ENCODE data around the gene TMEM191C.
"Not testable (repeated sequence)": the region's sequence is repeated elsewhere in the genome, so short reads cannot be mapped to it uniquely, and the experiment has no call there.

Gene TMEM191C

DNA sequence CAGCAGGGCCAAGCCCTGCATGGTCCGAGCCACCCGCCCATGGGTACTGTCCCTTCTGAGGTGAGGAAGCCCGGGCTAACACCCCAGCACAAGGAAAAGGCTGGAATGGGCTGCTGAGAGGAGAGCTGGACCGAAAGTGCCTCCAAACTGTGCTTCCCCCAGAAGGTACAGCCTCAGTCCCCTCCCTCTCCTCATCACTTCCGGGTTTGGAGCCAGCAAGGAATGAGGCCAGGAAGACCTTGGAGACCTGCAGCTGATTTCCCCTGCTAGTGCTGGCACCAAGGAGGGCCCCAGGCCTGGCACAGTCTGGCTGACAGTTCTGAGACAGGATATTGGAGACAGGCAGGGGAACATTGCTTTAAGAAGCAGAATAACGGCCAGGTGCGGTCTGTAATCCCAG is 31.3 kb downstream of the TMEM191C start:
- H3K4me3 ChIP-seq; H3K27ac ChIP-seq; DNase-seq (ENCODE audit: low spot score): not testable (repeated sequence)

DNA sequence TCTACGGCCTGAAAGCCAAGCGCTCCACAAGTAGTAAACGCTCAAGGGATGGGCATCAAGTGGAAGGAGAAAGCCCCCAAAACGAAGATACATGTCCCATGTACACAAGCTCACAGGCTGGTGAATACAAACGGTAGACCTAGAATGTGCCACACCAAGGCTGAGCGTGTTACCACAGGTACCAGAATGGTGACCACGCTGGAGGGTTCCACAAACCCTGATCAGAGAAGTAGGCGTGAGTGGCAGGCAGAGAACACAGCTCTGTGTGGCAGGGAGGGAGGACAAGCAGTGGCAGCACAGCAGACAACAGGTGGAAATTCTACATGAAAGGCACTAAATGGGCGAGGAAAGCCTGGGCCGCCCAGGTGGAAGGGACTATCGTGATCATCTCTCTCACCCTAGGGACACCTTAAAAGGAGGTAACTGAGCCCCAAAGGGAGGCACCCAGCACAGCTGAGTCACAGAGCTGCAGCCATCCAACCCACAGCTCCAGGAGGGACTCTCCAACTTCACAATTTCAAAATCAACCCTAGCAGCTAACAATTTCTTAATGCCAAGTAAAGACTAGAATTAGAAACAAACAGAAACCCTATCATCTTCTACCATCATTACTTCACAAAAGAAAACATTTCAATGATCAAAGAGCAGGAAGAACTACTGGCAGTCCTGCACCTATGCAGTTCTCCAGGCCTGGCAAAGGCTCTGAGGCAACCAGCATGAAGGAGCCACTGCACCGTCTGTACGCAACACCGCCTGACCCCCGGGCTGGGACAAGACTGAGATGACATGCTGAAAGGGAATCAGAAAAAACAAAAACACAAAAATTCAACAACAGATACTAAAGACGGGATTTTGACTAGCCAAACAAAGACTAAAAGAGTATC is 32.7 kb downstream of the TMEM191C start:
- DNase-seq (ENCODE audit: low spot score); H3K27ac ChIP-seq; H3K4me3 ChIP-seq: not testable (repeated sequence)

DNA sequence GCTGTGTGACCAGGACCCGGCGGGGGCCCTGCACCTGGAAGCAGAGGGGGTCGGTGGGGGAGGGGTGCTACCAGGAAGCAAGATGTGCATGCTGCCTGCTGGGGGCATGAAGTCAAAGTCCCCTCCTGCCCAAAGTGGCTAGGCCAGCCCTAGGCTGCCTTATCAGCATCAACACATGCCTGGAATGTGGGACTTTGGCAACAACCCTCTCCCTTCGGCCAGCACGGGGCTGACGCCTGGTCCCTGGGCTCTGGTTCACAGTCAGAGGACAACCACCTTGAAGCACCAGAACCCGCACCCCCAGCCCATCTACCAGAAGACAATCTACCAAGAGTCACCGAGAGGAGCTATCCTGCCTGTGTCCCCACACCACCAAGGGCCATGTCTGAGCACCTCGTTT is 43.2 kb downstream of the TMEM191C start:
- DNase-seq (ENCODE audit: low spot score); H3K27ac ChIP-seq; H3K4me3 ChIP-seq: not testable (repeated sequence)

DNA sequence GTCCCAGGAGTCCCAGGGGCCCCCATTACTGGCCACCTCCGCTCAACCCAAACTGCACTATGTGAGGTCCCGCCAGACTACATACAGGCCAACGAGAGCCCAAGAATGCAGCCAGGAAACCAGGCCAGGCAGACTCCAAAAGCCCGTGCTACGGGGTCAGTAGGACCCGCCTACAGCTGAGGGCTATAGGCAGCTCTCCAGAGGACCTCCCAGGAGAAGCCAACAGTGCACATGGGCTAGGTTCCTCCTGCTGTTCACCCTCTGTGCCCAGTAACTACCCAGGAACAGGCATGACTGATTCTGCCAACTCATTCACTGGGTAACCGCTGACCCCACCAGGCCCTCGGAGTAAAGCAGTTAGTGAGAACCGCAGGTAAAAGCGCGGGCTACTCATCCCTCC is 44.8 kb downstream of the TMEM191C start:
- not testable (repeated sequence) for DNase-seq (ENCODE audit: low spot score); H3K4me3 ChIP-seq; H3K27ac ChIP-seq

DNA sequence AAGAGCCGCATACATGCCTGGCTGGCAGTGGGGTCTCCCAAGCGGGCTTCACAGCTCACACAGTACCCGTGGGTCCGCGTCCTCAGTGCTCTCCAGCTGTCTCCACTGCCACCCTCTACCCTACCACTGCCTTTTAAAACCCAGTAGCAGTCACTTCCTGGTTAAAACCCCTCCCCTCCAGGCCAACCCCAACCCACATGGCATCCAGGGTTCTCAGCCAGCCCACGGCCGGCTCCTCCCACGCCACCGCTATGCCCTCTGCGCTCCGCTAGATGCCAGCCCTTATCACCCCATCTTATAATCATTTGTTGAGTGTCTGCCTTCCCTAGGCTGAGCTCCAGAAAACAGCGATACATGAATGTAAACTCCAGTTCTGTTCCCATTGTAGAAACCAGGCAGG is 46.9 kb downstream of the TMEM191C start:
- not testable (repeated sequence) for H3K27ac ChIP-seq; H3K4me3 ChIP-seq; DNase-seq (ENCODE audit: low spot score)

DNA sequence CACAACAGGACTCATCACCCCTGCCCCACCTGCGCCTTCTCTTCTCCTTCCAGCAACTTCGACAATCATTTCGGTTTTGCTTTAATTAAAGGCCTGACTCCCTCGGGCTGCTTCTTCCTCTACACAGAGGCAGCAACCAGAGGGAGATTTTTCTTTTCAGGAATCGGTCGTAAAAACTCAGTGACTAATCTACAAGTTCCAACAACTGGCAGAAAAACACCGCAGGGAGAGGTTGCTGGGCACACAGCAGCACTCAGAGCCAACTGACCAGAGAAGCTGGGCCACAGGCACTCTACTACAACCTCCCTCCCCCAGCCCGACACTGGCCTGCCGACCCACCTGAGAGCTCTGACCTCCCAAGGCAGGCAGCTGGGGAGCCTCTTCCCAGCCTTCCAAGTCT is 48.0 kb downstream of the TMEM191C start:
- not testable (repeated sequence) for H3K4me3 ChIP-seq; H3K27ac ChIP-seq; DNase-seq (ENCODE audit: low spot score)

DNA sequence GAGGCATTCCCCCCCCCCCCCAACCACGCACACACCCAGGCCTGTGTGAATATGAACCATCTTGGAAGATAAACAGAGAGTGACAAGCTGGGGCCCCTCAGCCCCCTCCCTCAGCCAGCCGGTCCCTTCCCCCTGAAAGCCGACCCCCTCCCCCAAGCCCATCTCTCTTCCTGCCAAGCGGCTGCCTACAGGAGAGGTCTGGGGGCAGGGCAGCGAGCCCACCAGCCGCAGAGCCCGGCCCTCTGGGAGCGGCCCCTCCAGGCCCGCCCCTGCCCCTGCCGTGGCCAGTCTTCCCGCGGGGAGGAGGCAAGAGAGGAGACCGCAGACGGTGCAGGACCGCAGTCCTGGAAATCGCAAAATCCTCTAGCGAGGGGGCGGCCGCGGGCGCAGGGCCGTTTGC is 49.3 kb downstream of the TMEM191C start:
- not testable (repeated sequence) for DNase-seq (ENCODE audit: low spot score); H3K27ac ChIP-seq; H3K4me3 ChIP-seq

DNA sequence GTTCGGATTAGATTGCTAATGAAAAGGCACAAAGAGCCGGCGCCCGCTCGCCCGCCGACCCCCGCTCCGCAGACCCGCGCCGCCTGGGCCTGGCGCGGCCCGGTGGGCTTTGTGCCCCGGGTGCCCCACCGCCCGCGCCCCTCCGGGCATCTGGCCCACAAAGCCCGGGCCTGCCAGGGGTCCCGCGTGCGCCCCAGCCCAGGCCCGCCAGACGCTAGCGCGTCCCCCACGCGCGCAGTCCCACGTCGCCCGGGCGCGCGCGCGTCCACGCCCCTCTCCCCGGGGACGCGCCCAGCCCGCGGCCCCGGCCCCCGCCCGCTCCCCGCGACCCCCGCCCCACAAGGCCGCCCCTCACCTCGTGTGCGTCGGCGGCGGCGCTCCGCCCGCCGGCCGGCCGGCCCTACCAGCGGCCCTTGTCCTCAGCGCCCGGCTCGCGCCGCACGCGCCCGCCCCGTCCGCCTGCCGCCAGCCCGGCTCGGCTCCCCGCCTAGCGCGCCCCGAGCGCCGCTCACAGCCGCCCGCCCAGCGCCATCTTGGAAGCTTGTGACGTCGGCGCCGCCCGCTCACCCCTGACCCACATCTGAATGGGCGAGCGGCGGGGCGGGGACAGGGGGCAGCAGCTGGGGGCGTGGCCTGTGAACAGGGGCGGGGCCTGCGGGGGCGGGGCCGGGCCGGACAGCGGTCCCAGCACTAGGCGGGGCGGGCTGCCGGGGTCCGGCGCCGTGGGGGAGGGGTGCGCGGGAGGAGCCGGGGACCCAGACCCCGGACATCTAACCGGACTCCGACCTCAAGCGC is 50.0 kb downstream of the TMEM191C start:
- H3K4me3 ChIP-seq; H3K27ac ChIP-seq; DNase-seq (ENCODE audit: low spot score): not testable (repeated sequence)

Data from coronary artery (tissue), 2 donors.